HepG2 (cell line): ENCODE measurements around the gene UNC5B. TPM values are rescaled to one million over a fixed set of nuclear protein-coding genes. Genes with fewer than 3 reads are reported as not detected.

Experiments
- ATAC-seq: fragments of 200-7000 bp; cut with Tn5 transposase; 3 replicates; pipeline ENCODE4 v1.9.1; 2020; ENCODE audit warnings: mild to moderate bottlenecking, moderate library complexity
- BruUV-seq: library from RNA; stranded (reverse); fragments of 400-500 nt; replicated peaks from 2 replicates; lab custom pipeline; 2021; lab: Mats Ljungman, UMichigan
- CTCF ChIA-PET: fragments of 300-600 bp; formaldehyde crosslinking; extraction: SDS; loops from one replicate; lab custom pipeline; 2021; ENCODE audit warnings: low total read pairs, inconsistent platforms, low intra/inter-chr PET ratio; lab: Yijun Ruan, JAX
- POLR2A ChIA-PET: fragments of 350-600 bp; sonication (Branson Sonifier 250); formaldehyde crosslinking; loops from one replicate; lab custom pipeline; 2020; ENCODE audit warnings: antibody characterized with exemption, inconsistent platforms; lab: Yijun Ruan, JAX
- DNase-seq: peaks from one replicate; pipeline ENCODE4 v3.0.0-alpha.2; 2015; ENCODE audit warnings: low spot score
- FAIRE-seq: peaks from 3 replicates; lab custom pipeline; 2011; peaks lifted over from hg19 to GRCh38; lab: Jason Lieb, UNC
- H2AFZ ChIP-seq: one replicate; pipeline ENCODE4 v1.6.1; 2011; ENCODE audit warnings: low read length, inconsistent platforms
- H3K27ac ChIP-seq: fragments of 300-600 bp; 3 replicates; pipeline ENCODE4 v1.8.0; 2011; ENCODE audit warnings: mixed run types, mild to moderate bottlenecking, mixed read lengths, low read length, inconsistent platforms; ENCODE audit not compliant: insufficient read depth; ENCODE audit errors: extremely low read length
- H3K27me3 ChIP-seq, 2 experiments: fragments of 200-600 bp in 1 of 2; 2 replicates in 1 of 2; 3 replicates in 1 of 2; pipeline versions ENCODE4 v1.6.0 to v1.8.0; 2011; ENCODE audit warnings: low read length in 2 of 2, mild to moderate bottlenecking in 2 of 2, moderate library complexity in 2 of 2, inconsistent platforms in 1 of 2; ENCODE audit not compliant: insufficient read depth in 2 of 2, control insufficient read depth in 1 of 2
- H3K36me3 ChIP-seq, 2 experiments: fragments of 200-600 bp in 1 of 2; replicated peaks in 1 of 2; 2 replicates in 1 of 2; 3 replicates in 1 of 2; pipeline versions ENCODE4 v1.5.1 to v1.8.0; 2011; ENCODE audit warnings: low read length in 2 of 2, inconsistent platforms in 1 of 2; ENCODE audit not compliant: insufficient read depth in 2 of 2, control insufficient read depth in 1 of 2
- H3K4me1 ChIP-seq: 2 replicates; pipeline ENCODE4 v1.5.1; 2012; ENCODE audit warnings: low read length, inconsistent platforms; ENCODE audit not compliant: insufficient read depth
- H3K4me2 ChIP-seq: 2 replicates; pipeline ENCODE4 v1.6.0; 2011; ENCODE audit warnings: low read depth, low read length, inconsistent platforms
- H3K4me3 ChIP-seq, 3 experiments: fragments of 200-600 bp in 1 of 3; sonication (generic), shearing (Covaris generic) in 1 of 3; replicated peaks in 1 of 3; 2 replicates each; pipeline ENCODE4 v1.5.1; 2011 to 2016; ENCODE audit warnings: low read length in 3 of 3, inconsistent platforms in 2 of 3, low read depth in 2 of 3, mild to moderate bottlenecking in 2 of 3, control low read depth in 1 of 3, mixed read lengths in 1 of 3; ENCODE audit not compliant: insufficient read depth in 1 of 3
- H3K79me2 ChIP-seq: one replicate; pipeline ENCODE4 v1.6.1; 2011; ENCODE audit warnings: low read length, inconsistent platforms; ENCODE audit not compliant: insufficient read depth
- H3K9ac ChIP-seq: 2 replicates; pipeline ENCODE4 v1.6.0; 2011; ENCODE audit warnings: mild to moderate bottlenecking, low read depth, low read length, inconsistent platforms; ENCODE audit not compliant: insufficient read depth
- H3K9me3 ChIP-seq: 2 replicates; pipeline ENCODE4 v1.5.1; 2012; ENCODE audit warnings: mild to moderate bottlenecking, low read length
- H4K20me1 ChIP-seq: 2 replicates; pipeline ENCODE4 v1.6.0; 2011; ENCODE audit warnings: inconsistent platforms, mild to moderate bottlenecking, low read length, moderate library complexity; ENCODE audit not compliant: insufficient read depth
- RELA ChIP-seq: sonication (generic); formaldehyde crosslinking; IDR thresholded peaks from 2 replicates; pipeline ENCODE4 v1.4.0; 2020; ENCODE audit warnings: missing genetic modification reagents
- SIX4 ChIP-seq: sonication (generic); formaldehyde crosslinking; IDR thresholded peaks from 2 replicates; pipeline ENCODE4 v1.4.0; 2020; ENCODE audit warnings: missing genetic modification reagents
- SRY ChIP-seq: sonication (generic); formaldehyde crosslinking; IDR thresholded peaks from 2 replicates; pipeline ENCODE4 v1.8.0; 2022; ENCODE audit warnings: mild to moderate bottlenecking, missing genetic modification reagents
- TARDBP ChIP-seq: sonication (generic); formaldehyde crosslinking; IDR thresholded peaks from 2 replicates; pipeline ENCODE4 v1.8.0; 2022; ENCODE audit warnings: mild to moderate bottlenecking, missing genetic modification reagents
- ZC3H4 ChIP-seq: sonication (generic); formaldehyde crosslinking; IDR thresholded peaks from 2 replicates; pipeline ENCODE4 v1.4.0; 2020; ENCODE audit warnings: missing genetic modification reagents, borderline replicate concordance
- ZNF724P ChIP-seq: sonication (generic); formaldehyde crosslinking; IDR thresholded peaks from 2 replicates; pipeline ENCODE4 v1.8.0; 2022; ENCODE audit warnings: missing genetic modification reagents, borderline replicate concordance
- ZNF792 ChIP-seq: IDR thresholded peaks from 2 replicates; pipeline ENCODE4 v1.6.1; 2016
- WGBS: methylation state at CpG from one replicate; pipeline ENCODE4 v1.1.6; 2017; ENCODE audit warnings: low lambda C conversion rate; 5-methylcytosine and 5-hydroxymethylcytosine counted together
- in situ Hi-C: cut with HindIII; loops from 2 replicates; pipeline ENCODE4 v1.10.0; 2017; ENCODE audit warnings: low pct_unique_long_range_greater_than_20kb; ENCODE audit not compliant: extremely low pct_ligation_motif_present
- intact Hi-C: fragments of 100-400 bp; cut with micrococcal nuclease; formaldehyde crosslinking; loops from one replicate; pipeline ENCODE4 v1.10.0; 2022; ENCODE audit not compliant: unreplicated experiment
- polyA plus RNA-seq, 8 experiments: library from polyadenylated mRNA; depleted of rRNA in 3 of 8; stranded (reverse) in 7 of 8; unstranded in 1 of 8; fragments of >200 nt; fragmentation: Illumina TruSeq in 4 of 8; extraction: Trizol in 4 of 8; gene quantifications; 2 replicates each; pipeline versions ENCODE4 v1.2.1 to v1.2.3, GENCODE V29; 2011 to 2016; ENCODE audit warnings: low read depth in 4 of 8, missing spikeins in 1 of 8, mixed read lengths in 1 of 8; ENCODE audit not compliant: insufficient read depth in 1 of 8
- total RNA-seq, 5 experiments: library from RNA; depleted of rRNA; stranded (reverse); fragments of >200 nt; fragmentation: Illumina TruSeq; extraction: Trizol; gene quantifications; 2 replicates each; pipeline ENCODE4 v1.2.3, GENCODE V29; 2016; ENCODE audit warnings: low read depth in 1 of 5
- TF ChIP-seq, protein P1 (sequence below): sonication (generic); formaldehyde crosslinking; IDR thresholded peaks from 2 replicates; pipeline ENCODE4 v1.4.0; 2020; ENCODE audit warnings: missing genetic modification reagents, borderline replicate concordance
- TF ChIP-seq, protein P2 (sequence below): sonication (generic); formaldehyde crosslinking; IDR thresholded peaks from 2 replicates; pipeline ENCODE4 v1.8.0; 2022; ENCODE audit warnings: mild to moderate bottlenecking, missing genetic modification reagents
- TF ChIP-seq, protein P3 (sequence below): sonication (generic); formaldehyde crosslinking; conservative IDR thresholded peaks from 2 replicates; pipeline ENCODE4 v1.8.0; 2022; ENCODE audit warnings: missing genetic modification reagents

The UNC5B gene
- total and polyA plus RNA-seq, 2 of the 13 experiments (the other 11 are each of a cell fraction or from before 2014, with no cell fraction given) = 0.07 TPM

GRCh38 chr10:71262817-71263216 is 50.4 kb downstream of the UNC5B start:
- Histone ChIP-seq H3K36me3 (no peaks in the 10 kb centered on the region), H3K4me3 (no peak overlapping the region), H4K20me1 (no peaks in the 10 kb centered on the region), H3K27ac (no peak overlapping the region), H3K9ac (no peak overlapping the region), H3K4me1 (peaks cover 13% of the 10 kb centered on the region), H3K27me3 (peaks cover 2 to 24% of the 10 kb centered on the region in 2 experiments; a peak in 3 of 5 replicates), H3K4me2 (no peak overlapping the region), H2AFZ (no peak overlapping the region), H3K9me3 (no peaks in the 10 kb centered on the region), H3K79me2 (no peaks in the 10 kb centered on the region)
- intact Hi-C loops (loop anchor here (2.0 kb wide), 1 partner anchor 48 kb away; no protein-coding TSS in a partner anchor), in situ Hi-C loops (no loop called here)
- DNase-seq (no peak), ATAC-seq (no peak), FAIRE-seq (no peak)
- ChIA-PET CTCF (no interaction called here), POLR2A (no interaction called here)
- no peak for TF ChIP-seq ZNF792 (CRISPR knock-in tag)
- TF ChIP-seq, protein P1, sequence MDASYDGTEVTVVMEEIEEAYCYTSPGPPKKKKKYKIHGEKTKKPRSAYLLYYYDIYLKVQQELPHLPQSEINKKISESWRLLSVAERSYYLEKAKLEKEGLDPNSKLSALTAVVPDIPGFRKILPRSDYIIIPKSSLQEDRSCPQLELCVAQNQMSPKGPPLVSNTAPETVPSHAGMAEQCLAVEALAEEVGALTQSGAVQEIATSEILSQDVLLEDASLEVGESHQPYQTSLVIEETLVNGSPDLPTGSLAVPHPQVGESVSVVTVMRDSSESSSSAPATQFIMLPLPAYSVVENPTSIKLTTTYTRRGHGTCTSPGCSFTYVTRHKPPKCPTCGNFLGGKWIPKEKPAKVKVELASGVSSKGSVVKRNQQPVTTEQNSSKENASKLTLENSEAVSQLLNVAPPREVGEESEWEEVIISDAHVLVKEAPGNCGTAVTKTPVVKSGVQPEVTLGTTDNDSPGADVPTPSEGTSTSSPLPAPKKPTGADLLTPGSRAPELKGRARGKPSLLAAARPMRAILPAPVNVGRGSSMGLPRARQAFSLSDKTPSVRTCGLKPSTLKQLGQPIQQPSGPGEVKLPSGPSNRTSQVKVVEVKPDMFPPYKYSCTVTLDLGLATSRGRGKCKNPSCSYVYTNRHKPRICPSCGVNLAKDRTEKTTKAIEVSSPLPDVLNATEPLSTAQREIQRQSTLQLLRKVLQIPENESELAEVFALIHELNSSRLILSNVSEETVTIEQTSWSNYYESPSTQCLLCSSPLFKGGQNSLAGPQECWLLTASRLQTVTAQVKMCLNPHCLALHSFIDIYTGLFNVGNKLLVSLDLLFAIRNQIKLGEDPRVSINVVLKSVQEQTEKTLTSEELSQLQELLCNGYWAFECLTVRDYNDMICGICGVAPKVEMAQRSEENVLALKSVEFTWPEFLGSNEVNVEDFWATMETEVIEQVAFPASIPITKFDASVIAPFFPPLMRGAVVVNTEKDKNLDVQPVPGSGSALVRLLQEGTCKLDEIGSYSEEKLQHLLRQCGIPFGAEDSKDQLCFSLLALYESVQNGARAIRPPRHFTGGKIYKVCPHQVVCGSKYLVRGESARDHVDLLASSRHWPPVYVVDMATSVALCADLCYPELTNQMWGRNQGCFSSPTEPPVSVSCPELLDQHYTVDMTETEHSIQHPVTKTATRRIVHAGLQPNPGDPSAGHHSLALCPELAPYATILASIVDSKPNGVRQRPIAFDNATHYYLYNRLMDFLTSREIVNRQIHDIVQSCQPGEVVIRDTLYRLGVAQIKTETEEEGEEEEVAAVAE (CRISPR knock-in tag) = no peak
- no peak for TF ChIP-seq RELA
- TF ChIP-seq ZNF724P (CRISPR knock-in tag) = no peak
- TF ChIP-seq, protein P2, sequence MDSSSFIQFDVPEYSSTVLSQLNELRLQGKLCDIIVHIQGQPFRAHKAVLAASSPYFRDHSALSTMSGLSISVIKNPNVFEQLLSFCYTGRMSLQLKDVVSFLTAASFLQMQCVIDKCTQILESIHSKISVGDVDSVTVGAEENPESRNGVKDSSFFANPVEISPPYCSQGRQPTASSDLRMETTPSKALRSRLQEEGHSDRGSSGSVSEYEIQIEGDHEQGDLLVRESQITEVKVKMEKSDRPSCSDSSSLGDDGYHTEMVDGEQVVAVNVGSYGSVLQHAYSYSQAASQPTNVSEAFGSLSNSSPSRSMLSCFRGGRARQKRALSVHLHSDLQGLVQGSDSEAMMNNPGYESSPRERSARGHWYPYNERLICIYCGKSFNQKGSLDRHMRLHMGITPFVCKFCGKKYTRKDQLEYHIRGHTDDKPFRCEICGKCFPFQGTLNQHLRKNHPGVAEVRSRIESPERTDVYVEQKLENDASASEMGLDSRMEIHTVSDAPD = no peak
- TF ChIP-seq SIX4 (CRISPR knock-in tag) = no peak
- TF ChIP-seq ZC3H4 (CRISPR knock-in tag) = no peak
- TF ChIP-seq, protein P3, sequence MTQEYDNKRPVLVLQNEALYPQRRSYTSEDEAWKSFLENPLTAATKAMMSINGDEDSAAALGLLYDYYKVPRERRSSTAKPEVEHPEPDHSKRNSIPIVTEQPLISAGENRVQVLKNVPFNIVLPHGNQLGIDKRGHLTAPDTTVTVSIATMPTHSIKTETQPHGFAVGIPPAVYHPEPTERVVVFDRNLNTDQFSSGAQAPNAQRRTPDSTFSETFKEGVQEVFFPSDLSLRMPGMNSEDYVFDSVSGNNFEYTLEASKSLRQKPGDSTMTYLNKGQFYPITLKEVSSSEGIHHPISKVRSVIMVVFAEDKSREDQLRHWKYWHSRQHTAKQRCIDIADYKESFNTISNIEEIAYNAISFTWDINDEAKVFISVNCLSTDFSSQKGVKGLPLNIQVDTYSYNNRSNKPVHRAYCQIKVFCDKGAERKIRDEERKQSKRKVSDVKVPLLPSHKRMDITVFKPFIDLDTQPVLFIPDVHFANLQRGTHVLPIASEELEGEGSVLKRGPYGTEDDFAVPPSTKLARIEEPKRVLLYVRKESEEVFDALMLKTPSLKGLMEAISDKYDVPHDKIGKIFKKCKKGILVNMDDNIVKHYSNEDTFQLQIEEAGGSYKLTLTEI (CRISPR knock-in tag) = no peak
- no peak for TF ChIP-seq TARDBP (CRISPR knock-in tag)
- no peak for TF ChIP-seq SRY (CRISPR knock-in tag)
- no TSS peak for BruUV-seq
- WGBS = 0% methylated on average over 3 of the region's 5 CpGs
